Duodenal mucosa (tissue), 2 donors: ENCODE data around the gene SLC8B1.

ENCODE experiments used
- H3K27ac ChIP-seq: one replicate; pipeline ENCODE4 v1.7.0; 2013; ENCODE audit warnings: low read depth, low read length
- H3K27me3 ChIP-seq, 2 donors: one replicate each; pipeline ENCODE4 v1.7.0; 2013; ENCODE audit warnings: low read length in 2 of 2, control low read depth in 1 of 2; ENCODE audit not compliant: insufficient read depth in 2 of 2, control insufficient read depth in 1 of 2
- H3K36me3 ChIP-seq, 2 donors: one replicate each; pipeline ENCODE4 v1.7.0; 2013; ENCODE audit warnings: low read length in 2 of 2, control low read depth in 1 of 2; ENCODE audit not compliant: insufficient read depth in 2 of 2, control insufficient read depth in 1 of 2
- H3K4me1 ChIP-seq, 2 donors: one replicate each; pipeline ENCODE4 v1.7.0; 2013; ENCODE audit warnings: low read length in 2 of 2, control low read depth in 1 of 2; ENCODE audit not compliant: insufficient read depth in 2 of 2, control insufficient read depth in 1 of 2
- H3K4me3 ChIP-seq, 2 donors: one replicate each; pipeline ENCODE4 v1.7.0; 2013; ENCODE audit warnings: low read length in 2 of 2, low read depth in 1 of 2
- H3K9ac ChIP-seq, 2 donors: one replicate each; pipeline ENCODE4 v1.7.0; 2013; ENCODE audit warnings: low read length in 2 of 2, low read depth in 1 of 2
- H3K9me3 ChIP-seq, 2 donors: one replicate each; pipeline ENCODE4 v1.7.0; 2013; ENCODE audit warnings: low read length in 2 of 2, control low read depth in 1 of 2; ENCODE audit not compliant: control insufficient read depth in 1 of 2

Gene SLC8B1

GRCh38 chr12:113262710-113263109 is 72.2 kb downstream of the SLC8B1 start:
- Histone ChIP-seq H3K9me3 (no peaks in the 10 kb centered on the region), H3K27me3 (no peaks in the 10 kb centered on the region), H3K9ac (no peak overlapping the region), H3K4me1 (peaks cover 18 to 24% of the 10 kb centered on the region in 2 donors), H3K27ac (no peak overlapping the region), H3K4me3 (no peak overlapping the region), H3K36me3 (peaks cover 19 to 43% of the 10 kb centered on the region in 2 donors)

GRCh38 chr12:113261847-113262470 is 73.0 kb downstream of the SLC8B1 start:
- Histone ChIP-seq H3K27ac (no peak overlapping the region), H3K4me3 (no peak overlapping the region), H3K9me3 (no peaks in the 10 kb centered on the region), H3K27me3 (no peaks in the 10 kb centered on the region), H3K9ac (no peak overlapping the region), H3K4me1 (peaks cover 18 to 23% of the 10 kb centered on the region in 2 donors), H3K36me3 (peaks cover 18 to 38% of the 10 kb centered on the region in 2 donors)

GRCh38 chr12:113260636-113261300 is 74.1 kb downstream of the SLC8B1 start:
- H3K4me1 ChIP-seq: peaks cover 18 to 23% of the 10 kb centered on the region in 2 donors
- no peaks in the 10 kb centered on the region for H3K27me3 ChIP-seq
- H3K9ac ChIP-seq: no peak overlapping the region
- H3K36me3 ChIP-seq: peaks cover 7 to 26% of the 10 kb centered on the region in 2 donors
- no peaks in the 10 kb centered on the region for H3K9me3 ChIP-seq
- no peak overlapping the region for H3K4me3 ChIP-seq
- no peak overlapping the region for H3K27ac ChIP-seq

GRCh38 chr12:113260127-113260526 is 74.8 kb downstream of the SLC8B1 start:
- Histone ChIP-seq H3K27ac (no peak overlapping the region), H3K4me1 (peaks cover 18 to 23% of the 10 kb centered on the region in 2 donors), H3K9me3 (no peaks in the 10 kb centered on the region), H3K4me3 (no peak overlapping the region), H3K27me3 (no peaks in the 10 kb centered on the region), H3K36me3 (peaks cover 7 to 25% of the 10 kb centered on the region in 2 donors), H3K9ac (no peak overlapping the region)

- H3K4me3 ChIP-seq: no peak overlapping the region
- no peak overlapping the region for H3K9ac ChIP-seq
- H3K27ac ChIP-seq: no peak overlapping the region
Observed at GRCh38 chr12:113257564-113257963, 77.3 kb downstream of the SLC8B1 start.

GRCh38 chr12:113254298-113254697 is 80.6 kb downstream of the SLC8B1 start:
- Histone ChIP-seq H3K9ac (no peak overlapping the region), H3K4me1 (peaks cover 6 to 9% of the 10 kb centered on the region in 2 donors), H3K27me3 (no peaks in the 10 kb centered on the region), H3K27ac (no peak overlapping the region), H3K4me3 (no peak overlapping the region), H3K36me3 (peaks cover 9 to 33% of the 10 kb centered on the region in 2 donors), H3K9me3 (peaks cover 0 to 9% of the 10 kb centered on the region in 2 donors)

More at GRCh38 chr12:113257564-113257963, 77.3 kb downstream of the SLC8B1 start:
- Histone ChIP-seq H3K9me3 (peaks cover 0 to 6% of the 10 kb centered on the region in 2 donors), H3K27me3 (no peaks in the 10 kb centered on the region), H3K4me1 (peaks cover 18 to 20% of the 10 kb centered on the region in 2 donors), H3K36me3 (peaks cover 11 to 28% of the 10 kb centered on the region in 2 donors)

- Histone ChIP-seq H3K27ac (no peak overlapping the region), H3K9ac (no peak overlapping the region), H3K4me1 (peaks cover 2 to 4% of the 10 kb centered on the region in 2 donors), H3K36me3 (peaks cover 9 to 39% of the 10 kb centered on the region in 2 donors), H3K27me3 (no peaks in the 10 kb centered on the region), H3K4me3 (no peak overlapping the region), H3K9me3 (peaks cover 0 to 9% of the 10 kb centered on the region in 2 donors)
Observed at GRCh38 chr12:113253532-113254285, 81.2 kb downstream of the SLC8B1 start.

- Histone ChIP-seq H3K27me3 (no peaks in the 10 kb centered on the region), H3K9me3 (peaks cover 0 to 9% of the 10 kb centered on the region in 2 donors), H3K4me3 (no peak overlapping the region), H3K9ac (no peak overlapping the region), H3K36me3 (peaks cover 9 to 45% of the 10 kb centered on the region in 2 donors), H3K4me1 (peaks cover 3 to 4% of the 10 kb centered on the region in 2 donors), H3K27ac (no peak overlapping the region)
Observed at GRCh38 chr12:113252494-113252893, 82.4 kb downstream of the SLC8B1 start.

GRCh38 chr12:113251404-113252070 is 83.4 kb downstream of the SLC8B1 start:
- Histone ChIP-seq H3K4me1 (peaks cover 12 to 14% of the 10 kb centered on the region in 2 donors), H3K4me3 (no peak overlapping the region), H3K27ac (no peak overlapping the region), H3K9ac (no peak overlapping the region), H3K9me3 (peaks cover 0 to 9% of the 10 kb centered on the region in 2 donors), H3K36me3 (peaks cover 12 to 53% of the 10 kb centered on the region in 2 donors), H3K27me3 (no peaks in the 10 kb centered on the region)
